ENCODE data around the gene C11orf68. TPM values are rescaled to one million over a fixed set of nuclear protein-coding genes. Genes with fewer than 3 reads are reported as not detected.

C11orf68 gene
- polyA plus RNA-seq, 3 donors = 21.8 to 31.5 (median 22.8) TPM

DNA sequence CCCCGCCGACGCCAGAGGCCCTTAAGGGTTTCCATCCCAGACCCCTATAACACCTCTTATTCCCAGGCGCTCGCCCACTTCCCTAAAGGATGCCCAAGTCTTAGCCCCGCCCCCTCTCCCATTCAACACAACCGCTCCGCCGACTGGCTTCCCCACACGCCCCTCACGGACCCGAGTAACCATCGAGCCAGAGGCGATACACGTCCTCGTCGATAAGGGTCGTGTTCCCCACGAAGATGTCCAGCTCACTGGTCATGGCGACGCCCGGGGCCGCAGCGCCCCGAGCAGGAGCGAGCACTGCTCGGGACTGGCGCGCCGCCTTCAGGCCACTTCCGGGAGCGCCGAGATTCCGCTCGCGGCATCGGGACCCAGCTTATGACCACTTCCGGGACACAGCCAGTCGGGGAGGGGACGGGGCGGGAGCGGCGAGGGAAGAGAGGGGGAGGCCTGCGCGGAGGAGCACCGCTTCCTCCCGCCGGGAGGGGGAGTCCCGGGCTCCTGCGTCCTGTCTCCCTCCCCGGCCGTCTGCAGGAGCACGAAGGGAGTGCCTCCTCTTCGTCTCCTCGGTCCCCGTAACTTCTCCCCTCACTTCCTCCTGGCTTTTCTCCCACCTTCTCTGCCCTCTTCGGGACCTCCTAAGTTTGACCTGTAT lies 30.6 kb downstream of the C11orf68 start, which contains the start of gene FIBP:
FIBP (minus strand) TSS at position 309 of the 652 bp plus-strand sequence; CDS start at position 256, 53 bp downstream.
- TF ChIP-seq CTCF (IDR thresholded peaks at IDR 0.05) = peak; percentile 95
- DNase-seq = peak; percentile 95 to 97 (median 97)
- Mint-ChIP-seq H3K9me3 (peaks cover 0 to 2% (median 0%) of the 10 kb centered on the region in 7 donors), H3K27me3 (ENCODE audit: low read depth in 3 of 3) (peaks cover 0 to 7% (median 0%) of the 10 kb centered on the region in 3 donors), H3K4me3 (peak within 1 kb of the TSS; percentile 95 to 99), H3K27ac (peak within 1 kb of the TSS; percentile 98 to 100 (median 99)), H3K4me1 (peaks cover 63% of the 10 kb centered on the region), H3K36me3 (peaks cover 38 to 46% of the 10 kb centered on the region in 2 donors)
- Histone ChIP-seq H3K9me3 (replicated peaks in 1 of 2; ENCODE audit: control insufficient read depth in 1 of 2, insufficient read depth in 1 of 2, low read length in 2 of 2) (no peaks in the 10 kb centered on the region), H3K4me1 (ENCODE audit: control insufficient read depth in 1 of 2, insufficient read depth in 2 of 2, low read length in 2 of 2) (peaks cover 57 to 81% of the 10 kb centered on the region in 2 donors), H3K36me3 (replicated peaks in 1 of 2; ENCODE audit: control insufficient read depth in 1 of 2, insufficient read depth in 2 of 2, low read length in 2 of 2) (peaks cover 23 to 34% of the 10 kb centered on the region in 2 donors), H4K20me1 (ENCODE audit: insufficient read depth, low read length) (peaks cover 23% of the 10 kb centered on the region), H2AFZ (ENCODE audit: insufficient read depth, low read depth, low read length, poor library complexity, severe bottlenecking) (peak within 1 kb of the TSS; percentile 84), H3K27me3 (ENCODE audit: control insufficient read depth in 2 of 2, insufficient read depth in 2 of 2, low read length in 2 of 2) (no peaks in the 10 kb centered on the region), H3K79me2 (ENCODE audit: insufficient read depth, low read length) (peaks cover 50% of the 10 kb centered on the region), H3K4me3 (replicated peaks in 1 of 3; ENCODE audit: low read depth in 2 of 3, low read length in 3 of 3) (peak within 1 kb of the TSS; percentile 63 to 82 (median 69)), H3K27ac (ENCODE audit: low read depth in 1 of 2, low read length in 2 of 2) (peak within 1 kb of the TSS; percentile 88 to 95), H3K4me2 (replicated peaks; ENCODE audit: extremely low read depth, low read length, poor library complexity, severe bottlenecking) (peak within 1 kb of the TSS; percentile 93), H3K9ac (ENCODE audit: insufficient read depth, low read length, poor library complexity, severe bottlenecking) (peak within 1 kb of the TSS; percentile 65)
- intact Hi-C loops (cut with micrococcal nuclease) = loop anchor here (1.0 to 5.0 kb wide), 4 partner anchors 34 to 177 kb away; partner anchors contain the start of gene SART1 (in 1 of the 2)
- WGBS (ENCODE audit: insufficient coverage) = 0% methylated on average over 49 of the region's 57 CpGs

- peaks cover 51 to 75% of the 10 kb centered on the region in 2 donors for H3K4me1 ChIP-seq (ENCODE audit: control insufficient read depth in 1 of 2, insufficient read depth in 2 of 2, low read length in 2 of 2)
- peak overlapping the region; percentile 65 for H3K9ac ChIP-seq (ENCODE audit: insufficient read depth, low read length, poor library complexity, severe bottlenecking)
- no peaks in the 10 kb centered on the region for H3K27me3 ChIP-seq (ENCODE audit: control insufficient read depth in 2 of 2, insufficient read depth in 2 of 2, low read length in 2 of 2)
- peak in 1 of 3 donors; percentile 51 for DNase-seq
- H4K20me1 ChIP-seq (ENCODE audit: insufficient read depth, low read length) = peaks cover 18% of the 10 kb centered on the region
- no peak for TF ChIP-seq CTCF (IDR thresholded peaks at IDR 0.05)
- H3K4me2 ChIP-seq (replicated peaks; ENCODE audit: extremely low read depth, low read length, poor library complexity, severe bottlenecking) = peak overlapping the region; percentile 93
- H2AFZ ChIP-seq (ENCODE audit: insufficient read depth, low read depth, low read length, poor library complexity, severe bottlenecking) = peak overlapping the region; percentile 84
- intact Hi-C loops (cut with micrococcal nuclease) = loop anchor here (1.0 to 5.0 kb wide), 4 partner anchors 35 to 176 kb away; partner anchors contain the start of gene SART1 (in 1 of the 2)
- Mint-ChIP-seq H3K36me3 (peaks cover 44 to 51% of the 10 kb centered on the region in 2 donors), H3K27ac (peak overlapping the region; percentile 98 to 100 (median 99)), H3K9me3 (peaks cover 0 to 2% (median 0%) of the 10 kb centered on the region in 7 donors), H3K4me1 (peaks cover 57% of the 10 kb centered on the region), H3K27me3 (ENCODE audit: low read depth in 3 of 3) (peaks cover 0 to 7% (median 0%) of the 10 kb centered on the region in 3 donors), H3K4me3 (peak overlapping the region; percentile 95 to 99)
- peaks cover 45% of the 10 kb centered on the region for H3K79me2 ChIP-seq (ENCODE audit: insufficient read depth, low read length)
- 5% methylated on average over 21 of the region's 23 CpGs for WGBS (ENCODE audit: insufficient coverage)
- H3K9me3 ChIP-seq (replicated peaks in 1 of 2; ENCODE audit: control insufficient read depth in 1 of 2, insufficient read depth in 1 of 2, low read length in 2 of 2) = no peaks in the 10 kb centered on the region
- H3K4me3 ChIP-seq (replicated peaks in 1 of 3; ENCODE audit: low read depth in 2 of 3, low read length in 3 of 3) = peak overlapping the region; percentile 63 to 82 (median 69)
- peaks cover 28 to 39% of the 10 kb centered on the region in 2 donors for H3K36me3 ChIP-seq (replicated peaks in 1 of 2; ENCODE audit: control insufficient read depth in 1 of 2, insufficient read depth in 2 of 2, low read length in 2 of 2)
- peak overlapping the region; percentile 88 to 95 for H3K27ac ChIP-seq (ENCODE audit: low read depth in 1 of 2, low read length in 2 of 2)
Measured at GRCh38 chr11:65887723-65888162, 31.1 kb downstream of the C11orf68 start.

All from CD14-positive monocyte (primary cell).